Endothelial cell of umbilical vein (primary cell): ENCODE data around the gene GJA10. TPM values are rescaled to one million over a fixed set of nuclear protein-coding genes. Genes with fewer than 3 reads are reported as not detected.

Experiments used
- BruUV-seq: library from RNA; stranded (reverse); fragments of 400-500 nt; replicated peaks from 2 replicates; lab custom pipeline; 2021; lab: Mats Ljungman, UMichigan
- CTCF ChIA-PET: fragments of 300-600, 350-600 bp; sonication (Branson Sonifier 250); formaldehyde crosslinking; loops from one replicate; lab custom pipeline; 2021; ENCODE audit warnings: antibody characterized with exemption, inconsistent platforms; lab: Charles Lee
- POLR2A ChIA-PET: fragments of 300-600, 350-600 bp; sonication (Branson Sonifier 250); formaldehyde crosslinking; loops from one replicate; lab custom pipeline; 2021; ENCODE audit warnings: antibody characterized with exemption, inconsistent platforms; lab: Charles Lee
- DNase-seq: peaks from one replicate; pipeline ENCODE4 v3.0.0-alpha.2; 2011; ENCODE audit warnings: low read depth, low spot score
- FAIRE-seq: peaks from 2 replicates; lab custom pipeline; 2011; peaks lifted over from hg19 to GRCh38; lab: Jason Lieb, UNC
- H2AFZ ChIP-seq: 2 replicates; pipeline ENCODE4 v1.6.0; 2012; ENCODE audit warnings: low read depth, low read length, control low read depth, inconsistent platforms
- H3K27ac ChIP-seq: 2 replicates; pipeline ENCODE4 v1.5.1; 2011; ENCODE audit warnings: low read depth, mild to moderate bottlenecking, control low read depth, low read length, moderate library complexity; ENCODE audit not compliant: insufficient read depth
- H3K27me3 ChIP-seq, 2 experiments: 2 replicates each; pipeline versions ENCODE4 v1.6.0 to v1.6.1; 2011; ENCODE audit warnings: low read length in 2 of 2, mixed read lengths in 1 of 2; ENCODE audit not compliant: control insufficient read depth in 2 of 2, insufficient read depth in 2 of 2
- H3K36me3 ChIP-seq, 2 experiments: 2 replicates in 1 of 2; 3 replicates in 1 of 2; pipeline ENCODE4 v1.5.1; 2011; ENCODE audit warnings: low read length in 2 of 2, mild to moderate bottlenecking in 1 of 2, moderate library complexity in 1 of 2; ENCODE audit not compliant: control insufficient read depth in 2 of 2, insufficient read depth in 2 of 2; ENCODE audit errors: extremely low read depth in 1 of 2
- H3K4me1 ChIP-seq: 3 replicates; pipeline ENCODE4 v1.5.1; 2011; ENCODE audit warnings: mild to moderate bottlenecking, low read length; ENCODE audit not compliant: control insufficient read depth, insufficient read depth; ENCODE audit errors: extremely low read depth
- H3K4me2 ChIP-seq: 2 replicates; pipeline ENCODE4 v1.6.1; 2011; ENCODE audit warnings: low read length, control low read depth, mixed read lengths; ENCODE audit not compliant: insufficient read depth
- H3K4me3 ChIP-seq, 3 experiments: fragments of 200-600 bp in 1 of 3; sonication (generic), shearing (Covaris generic) in 1 of 3; replicated peaks in 1 of 3; 2 replicates each; pipeline ENCODE4 v1.5.1; 2011 to 2016; ENCODE audit warnings: control low read depth in 3 of 3, low read length in 3 of 3, mild to moderate bottlenecking in 2 of 3, inconsistent platforms in 1 of 3, low read depth in 1 of 3, moderate library complexity in 1 of 3; ENCODE audit not compliant: insufficient read depth in 1 of 3
- H3K79me2 ChIP-seq: 2 replicates; pipeline ENCODE4 v1.6.0; 2012; ENCODE audit warnings: low read length, inconsistent platforms; ENCODE audit not compliant: control insufficient read depth, insufficient read depth
- H3K9ac ChIP-seq: replicated peaks from 2 replicates; pipeline ENCODE3; 2011; ENCODE audit warnings: low read length, control low read depth; ENCODE audit not compliant: insufficient read depth; ENCODE audit errors: extremely low read depth
- H3K9me1 ChIP-seq: replicated peaks from 3 replicates; pipeline ENCODE4 v1.6.0; 2011; ENCODE audit warnings: mild to moderate bottlenecking, low read length; ENCODE audit not compliant: control insufficient read depth, insufficient read depth; ENCODE audit errors: extremely low read depth
- H3K9me3 ChIP-seq: replicated peaks from 2 replicates; pipeline ENCODE4 v1.5.1; 2012; ENCODE audit warnings: low read length, inconsistent platforms; ENCODE audit not compliant: control insufficient read depth, insufficient read depth
- H4K20me1 ChIP-seq: replicated peaks from 2 replicates; pipeline ENCODE3; 2011; ENCODE audit warnings: mild to moderate bottlenecking, low read length; ENCODE audit not compliant: control insufficient read depth, insufficient read depth; ENCODE audit errors: extremely low read depth
- CTCF ChIP-seq, 2 donors: IDR thresholded peaks; 1 replicate in 1 of 2; 2 replicates in 1 of 2; pipeline ENCODE4 v1.5.1; 2011; ENCODE audit warnings: low read length in 2 of 2, mild to moderate bottlenecking in 2 of 2, moderate library complexity in 2 of 2, control low read depth in 1 of 2, inconsistent platforms in 1 of 2, low read depth in 1 of 2; ENCODE audit not compliant: insufficient read depth in 1 of 2; ENCODE audit errors: extremely low read depth in 1 of 2
- EZH2 ChIP-seq: IDR thresholded peaks from 2 replicates; pipeline ENCODE4 v1.6.1; 2012; ENCODE audit warnings: borderline replicate concordance, low read depth, mild to moderate bottlenecking, moderate library complexity, low read length, inconsistent platforms; ENCODE audit not compliant: severe bottlenecking
- FOS ChIP-seq: IDR thresholded peaks from 2 replicates; pipeline ENCODE4 v1.6.1; 2011; ENCODE audit warnings: mild to moderate bottlenecking, low read length, moderate library complexity, borderline replicate concordance; ENCODE audit not compliant: insufficient read depth
- GATA2 ChIP-seq: IDR thresholded peaks from 2 replicates; pipeline ENCODE4 v1.7.0; 2011; ENCODE audit warnings: low read depth, mild to moderate bottlenecking, moderate library complexity, mixed read lengths, low read length; ENCODE audit not compliant: insufficient read length, insufficient read depth
- JUN ChIP-seq: IDR thresholded peaks from 2 replicates; pipeline ENCODE4 v1.6.1; 2011; ENCODE audit warnings: borderline replicate concordance, low read depth; ENCODE audit not compliant: insufficient read length, insufficient read depth
- MAX ChIP-seq: IDR thresholded peaks from 2 replicates; pipeline ENCODE4 v1.6.1; 2011; ENCODE audit not compliant: insufficient read depth, insufficient read length
- MYC ChIP-seq: IDR thresholded peaks from one replicate; pipeline ENCODE4 v1.6.1; 2011; ENCODE audit warnings: mild to moderate bottlenecking, low read depth, low read length
- POLR2A ChIP-seq: IDR thresholded peaks from 2 replicates; pipeline ENCODE4 v1.6.1; 2012; ENCODE audit warnings: low read depth, mild to moderate bottlenecking, control low read depth, low read length
- POLR2AphosphoS5 ChIP-seq: IDR thresholded peaks from 2 replicates; pipeline ENCODE4 v1.6.1; 2012; ENCODE audit warnings: low read depth, mild to moderate bottlenecking, control low read depth, low read length, moderate library complexity; ENCODE audit not compliant: insufficient read depth
- dilution Hi-C: fragments of 300-500 bp; cut with MboI; formaldehyde crosslinking; loops from one replicate; pipeline ENCODE4 v1.15.0; 2019; ENCODE audit warnings: low sequenced_read_pairs; ENCODE audit not compliant: extremely low pct_ligation_motif_present
- intact Hi-C: fragments of 100-400 bp; cut with micrococcal nuclease; formaldehyde crosslinking; loops from one replicate; pipeline ENCODE4 v1.10.0; 2022
- polyA plus RNA-seq, 4 experiments: library from polyadenylated mRNA; depleted of rRNA in 3 of 4; stranded (reverse) in 3 of 4; unstranded in 1 of 4; fragments of >200 nt; gene quantifications; 2 replicates each; pipeline versions ENCODE4 v1.2.1 to v1.2.3, GENCODE V29; 2011 to 2012; ENCODE audit warnings: missing spikeins in 1 of 4
- total RNA-seq: library from RNA; stranded (reverse); gene quantifications from 2 replicates; pipeline ENCODE4 v1.2.3, GENCODE V29; 2021

The GJA10 gene
- total and polyA plus RNA-seq, 2 donors (not counting 3 experiments of a cell fraction or from before 2014, with no cell fraction given), result not detected

DNA sequence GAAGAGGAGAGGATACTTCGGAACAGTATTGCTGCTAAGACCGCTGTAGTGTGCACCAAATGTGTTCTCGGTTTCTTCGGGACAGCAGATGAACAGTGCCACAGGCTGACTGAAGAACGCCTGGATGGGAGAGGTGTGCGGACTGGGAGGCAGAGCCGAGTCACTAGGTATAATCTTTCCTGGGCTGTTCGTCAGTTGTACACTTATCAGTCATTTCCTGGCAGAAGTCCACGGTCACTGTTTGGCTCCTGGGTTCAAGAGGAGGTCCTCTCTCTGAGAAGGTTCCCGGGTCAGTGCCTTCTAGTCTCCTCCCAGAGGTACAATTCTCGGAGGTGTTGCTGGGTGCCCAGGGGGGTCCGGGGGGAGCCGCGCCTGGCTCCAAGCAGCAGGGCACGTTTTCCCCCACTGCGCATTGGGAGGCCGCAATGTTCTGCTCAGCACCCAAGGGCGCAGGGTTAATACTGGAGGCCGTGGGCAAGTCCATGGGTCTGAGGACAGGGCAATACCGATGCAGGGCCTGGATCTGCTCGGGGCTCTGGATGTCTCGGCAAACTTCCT lies 38.1 kb downstream of the GJA10 start:
- dilution Hi-C loops, result no loop called here
- intact Hi-C loops, result no loop called here
- FAIRE-seq, result no peak

More for the DNA sequence above, 38.1 kb downstream of the GJA10 start:
- no peak for TF ChIP-seq POLR2A
- TF ChIP-seq EZH2, result no peak
- TF ChIP-seq JUN, result no peak
- TF ChIP-seq GATA2, result no peak
- TF ChIP-seq MAX, result no peak
- TF ChIP-seq MYC, result no peak
- TF ChIP-seq FOS, result no peak
- TF ChIP-seq POLR2AphosphoS5, result no peak
- no peak for TF ChIP-seq CTCF (IDR thresholded peaks at IDR 0.05; ENCODE audit: extremely low read depth in 1 of 2, insufficient read depth in 1 of 2, low read depth in 1 of 2, low read length in 2 of 2)
- ChIA-PET POLR2A (no interaction called here), CTCF (no interaction called here)
- Histone ChIP-seq H3K9me3 (no peaks in the 10 kb centered on the region), H2AFZ (no peak overlapping the region), H3K79me2 (no peaks in the 10 kb centered on the region), H3K9ac (no peak overlapping the region), H3K27me3 (no peaks in the 10 kb centered on the region), H3K36me3 (no peaks in the 10 kb centered on the region), H3K4me2 (no peak overlapping the region), H3K4me3 (no peak overlapping the region), H4K20me1 (no peaks in the 10 kb centered on the region), H3K27ac (no peak overlapping the region), H3K4me1 (peaks cover 12% of the 10 kb centered on the region), H3K9me1 (no peaks in the 10 kb centered on the region)
- no peak for DNase-seq
- no TSS peak for BruUV-seq
